MM.1S (cell line): ENCODE measurements around the gene KHNYN.

Experiments
- EZH2 ChIP-seq: fragments of 300-600 bp; sonication (generic); optimal IDR thresholded peaks from 2 replicates; pipeline ENCODE3; 2017; ENCODE audit warnings: low read depth, mild to moderate bottlenecking, antibody characterized with exemption, low read length, mixed read lengths
- EZH2phosphoT487 ChIP-seq: fragments of 300-600 bp; sonication (generic); IDR thresholded peaks from 2 replicates; pipeline ENCODE4 v1.6.1; 2018; ENCODE audit warnings: antibody characterized with exemption, low read length
- TF ChIP-seq, protein P1 (sequence below): fragments of 300-600 bp; sonication (generic); IDR thresholded peaks from 2 replicates; pipeline ENCODE4 v1.5.1; 2016; ENCODE audit warnings: antibody characterized with exemption, low read length, mixed read lengths

DNA sequence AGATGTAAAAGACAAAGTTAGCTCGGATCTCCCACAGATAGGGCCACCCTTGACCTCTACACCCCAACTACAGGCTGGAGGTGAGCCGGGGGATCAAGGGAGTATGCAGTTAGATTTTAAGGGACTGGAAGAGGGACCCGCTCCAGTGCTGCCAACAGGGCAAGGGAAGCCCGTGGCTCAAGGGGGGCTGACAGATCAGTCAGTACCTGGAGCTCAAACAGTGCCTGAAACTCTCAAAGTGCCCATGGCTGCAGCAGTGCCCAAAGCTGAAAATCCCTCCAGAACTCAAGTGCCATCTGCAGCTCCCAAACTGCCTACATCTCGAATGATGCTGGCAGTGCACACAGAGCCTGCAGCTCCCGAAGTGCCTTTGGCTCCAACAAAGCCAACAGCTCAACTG, 20.6 kb upstream of the KHNYN start:
- TF ChIP-seq, protein P1, sequence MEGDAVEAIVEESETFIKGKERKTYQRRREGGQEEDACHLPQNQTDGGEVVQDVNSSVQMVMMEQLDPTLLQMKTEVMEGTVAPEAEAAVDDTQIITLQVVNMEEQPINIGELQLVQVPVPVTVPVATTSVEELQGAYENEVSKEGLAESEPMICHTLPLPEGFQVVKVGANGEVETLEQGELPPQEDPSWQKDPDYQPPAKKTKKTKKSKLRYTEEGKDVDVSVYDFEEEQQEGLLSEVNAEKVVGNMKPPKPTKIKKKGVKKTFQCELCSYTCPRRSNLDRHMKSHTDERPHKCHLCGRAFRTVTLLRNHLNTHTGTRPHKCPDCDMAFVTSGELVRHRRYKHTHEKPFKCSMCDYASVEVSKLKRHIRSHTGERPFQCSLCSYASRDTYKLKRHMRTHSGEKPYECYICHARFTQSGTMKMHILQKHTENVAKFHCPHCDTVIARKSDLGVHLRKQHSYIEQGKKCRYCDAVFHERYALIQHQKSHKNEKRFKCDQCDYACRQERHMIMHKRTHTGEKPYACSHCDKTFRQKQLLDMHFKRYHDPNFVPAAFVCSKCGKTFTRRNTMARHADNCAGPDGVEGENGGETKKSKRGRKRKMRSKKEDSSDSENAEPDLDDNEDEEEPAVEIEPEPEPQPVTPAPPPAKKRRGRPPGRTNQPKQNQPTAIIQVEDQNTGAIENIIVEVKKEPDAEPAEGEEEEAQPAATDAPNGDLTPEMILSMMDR = no peak
- TF ChIP-seq EZH2phosphoT487 (no peak), EZH2 (no peak)
